Lung (tissue), 12 donors: ENCODE data around the gene AGAP1. TPM values are rescaled to one million over a fixed set of nuclear protein-coding genes. Genes with fewer than 3 reads are reported as not detected.

ENCODE experiments used
- ATAC-seq: fragments of 200-7000 bp; cut with Tn5 transposase; one replicate; pipeline ENCODE4 v1.9.1; 2020; ENCODE audit warnings: moderate number of reproducible peaks; ENCODE audit not compliant: insufficient read depth, low FRiP score
- DNase-seq, 3 donors: peaks; one replicate each; pipeline ENCODE4 v3.0.0-alpha.2; 2013 to 2017
- H3K27ac ChIP-seq, 2 donors: one replicate each; pipeline ENCODE4 v1.5.1; 2013; ENCODE audit warnings: mild to moderate bottlenecking in 2 of 2, moderate library complexity in 2 of 2, control low read depth in 1 of 2, inconsistent platforms in 1 of 2, low read depth in 1 of 2, low read length in 1 of 2
- H3K27me3 ChIP-seq, 3 donors: one replicate each; pipeline ENCODE4 v1.5.1; 2013; ENCODE audit warnings: low read length in 2 of 3; ENCODE audit not compliant: control insufficient read depth in 3 of 3, insufficient read depth in 3 of 3
- H3K36me3 ChIP-seq, 4 donors: one replicate each; pipeline ENCODE4 v1.5.1; 2013; ENCODE audit warnings: low read length in 4 of 4, mild to moderate bottlenecking in 1 of 4, moderate library complexity in 1 of 4; ENCODE audit not compliant: control insufficient read depth in 4 of 4, insufficient read depth in 4 of 4
- H3K4me1 ChIP-seq, 5 donors: one replicate each; pipeline ENCODE4 v1.5.1; 2013; ENCODE audit warnings: low read length in 5 of 5, mild to moderate bottlenecking in 2 of 5, moderate library complexity in 1 of 5; ENCODE audit not compliant: control insufficient read depth in 5 of 5, insufficient read depth in 5 of 5
- H3K4me3 ChIP-seq: one replicate; pipeline ENCODE4 v1.5.1; 2013; ENCODE audit warnings: mild to moderate bottlenecking, control low read depth, moderate library complexity
- H3K9ac ChIP-seq, 2 donors: one replicate each; pipeline ENCODE4 v1.5.1; 2013; ENCODE audit warnings: low read length in 2 of 2, control low read depth in 1 of 2; ENCODE audit not compliant: insufficient read depth in 1 of 2
- H3K9me3 ChIP-seq, 4 donors: one replicate each; pipeline ENCODE4 v1.5.1; 2013; ENCODE audit warnings: low read length in 3 of 4, mild to moderate bottlenecking in 1 of 4, moderate library complexity in 1 of 4; ENCODE audit not compliant: control insufficient read depth in 4 of 4, insufficient read depth in 3 of 4
- WGBS, 2 donors: extraction: QIAGEN DNeasy Blood & Tissue Kit; methylation state at CpG; one replicate each; pipeline ENCODE4 v1.1.7; 2013; 5-methylcytosine and 5-hydroxymethylcytosine counted together
- polyA plus RNA-seq, 2 donors: library from polyadenylated mRNA; stranded (reverse); fragments of 200-250 nt; gene quantifications; one replicate each; pipeline ENCODE4 v1.2.1, GENCODE V29; 2013
- total RNA-seq, 2 donors: library from RNA; depleted of rRNA in 1 of 2; stranded (reverse); fragments of >200 nt in 1 of 2; gene quantifications; one replicate each; pipeline ENCODE4 v1.2.1, GENCODE V29; 2014 to 2021
- TF ChIP-seq, protein P1 (sequence below): IDR thresholded peaks from 2 replicates; pipeline ENCODE4 v1.5.1; 2012; ENCODE audit warnings: mild to moderate bottlenecking; ENCODE audit errors: control extremely low read depth, extremely low read depth
- donor health status: control.
- donor health status: control.
- donor health status: Bipolar disorder and iron deficiency.
- donor health status: healthy.
- donor health status: DM: yes; HTN: yes; CAD: no.

AGAP1 gene
- total and polyA plus RNA-seq, 4 donors, result 6.6 to 39.4 (median 20.2) TPM

DNA sequence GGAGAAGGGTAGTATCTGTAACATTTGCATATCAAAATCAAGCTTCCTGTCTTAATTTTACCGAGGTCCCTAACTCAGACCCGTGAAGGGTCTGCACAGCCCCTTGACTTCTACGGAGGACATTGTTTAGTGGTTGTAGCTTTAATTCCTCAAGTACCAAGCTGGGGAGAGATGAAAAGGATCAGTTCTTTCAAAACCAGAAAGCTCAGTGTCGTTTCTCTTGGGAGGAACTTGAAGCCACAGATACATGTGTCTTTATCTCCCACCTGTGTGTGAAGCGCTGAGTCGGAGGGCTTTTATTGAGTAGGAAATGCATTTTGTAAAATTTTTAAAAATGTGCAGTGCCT is 410.7 kb downstream of the AGAP1 start:
- Histone ChIP-seq H3K9me3 (peaks cover 0 to 2% (median 0%) of the 10 kb centered on the region in 4 donors), H3K27me3 (no peaks in the 10 kb centered on the region), H3K4me1 (peaks cover 0 to 11% (median 4%) of the 10 kb centered on the region in 5 donors), H3K9ac (no peak overlapping the region), H3K36me3 (peaks cover 0 to 3% (median 1%) of the 10 kb centered on the region in 4 donors), H3K4me3 (no peak overlapping the region), H3K27ac (no peak overlapping the region)
- DNase-seq (no peak), ATAC-seq (no peak)
- 49 to 60% methylated on average over 6 of the region's 6 CpGs for WGBS, 2 donors
- TF ChIP-seq, protein P1, sequence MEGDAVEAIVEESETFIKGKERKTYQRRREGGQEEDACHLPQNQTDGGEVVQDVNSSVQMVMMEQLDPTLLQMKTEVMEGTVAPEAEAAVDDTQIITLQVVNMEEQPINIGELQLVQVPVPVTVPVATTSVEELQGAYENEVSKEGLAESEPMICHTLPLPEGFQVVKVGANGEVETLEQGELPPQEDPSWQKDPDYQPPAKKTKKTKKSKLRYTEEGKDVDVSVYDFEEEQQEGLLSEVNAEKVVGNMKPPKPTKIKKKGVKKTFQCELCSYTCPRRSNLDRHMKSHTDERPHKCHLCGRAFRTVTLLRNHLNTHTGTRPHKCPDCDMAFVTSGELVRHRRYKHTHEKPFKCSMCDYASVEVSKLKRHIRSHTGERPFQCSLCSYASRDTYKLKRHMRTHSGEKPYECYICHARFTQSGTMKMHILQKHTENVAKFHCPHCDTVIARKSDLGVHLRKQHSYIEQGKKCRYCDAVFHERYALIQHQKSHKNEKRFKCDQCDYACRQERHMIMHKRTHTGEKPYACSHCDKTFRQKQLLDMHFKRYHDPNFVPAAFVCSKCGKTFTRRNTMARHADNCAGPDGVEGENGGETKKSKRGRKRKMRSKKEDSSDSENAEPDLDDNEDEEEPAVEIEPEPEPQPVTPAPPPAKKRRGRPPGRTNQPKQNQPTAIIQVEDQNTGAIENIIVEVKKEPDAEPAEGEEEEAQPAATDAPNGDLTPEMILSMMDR, result no peak

GRCh38 chr2:235908826-235909225 is 415.0 kb downstream of the AGAP1 start:
- TF ChIP-seq, protein P1, result no peak
- H3K27ac ChIP-seq, result no peak overlapping the region
- DNase-seq, result peak in 1 of 3 donors; percentile 24

DNA sequence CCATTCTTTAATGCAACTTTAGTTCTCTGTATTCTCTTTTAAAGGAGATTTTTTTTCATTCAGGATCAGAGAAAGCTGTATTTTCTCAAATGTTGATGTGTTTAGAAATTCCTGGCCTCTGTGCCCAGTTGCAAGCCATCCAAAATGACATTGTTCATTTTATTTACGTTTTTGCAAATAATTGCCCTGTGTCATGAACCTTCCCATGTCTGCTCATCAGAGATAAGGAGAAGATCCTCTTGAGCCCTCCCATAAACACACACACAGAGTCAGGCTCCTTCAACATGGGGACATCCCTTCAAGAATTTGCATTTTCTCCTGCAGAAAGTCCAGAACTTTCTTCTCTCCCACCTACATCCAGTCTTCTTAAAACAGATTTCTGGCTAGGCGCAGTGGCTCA is 415.5 kb downstream of the AGAP1 start:
- DNase-seq, result peak in 2 of 3 donors; percentile 40 to 65
- ATAC-seq, result no peak
- H3K9ac ChIP-seq, result no peak overlapping the region
- TF ChIP-seq, protein P1, result no peak
- no peaks in the 10 kb centered on the region for H3K27me3 ChIP-seq
- peaks cover under 1 to 7% (median 3%) of the 10 kb centered on the region in 4 donors for H3K36me3 ChIP-seq
- H3K4me1 ChIP-seq, result peaks cover 0 to 11% (median 4%) of the 10 kb centered on the region in 5 donors
- peaks cover 0 to 2% (median 0%) of the 10 kb centered on the region in 4 donors for H3K9me3 ChIP-seq
- H3K27ac ChIP-seq, result no peak overlapping the region
- WGBS, 2 donors, result 77% methylated on average over 2 of the region's 2 CpGs
- H3K4me3 ChIP-seq, result no peak overlapping the region

More at GRCh38 chr2:235908826-235909225, 415.0 kb downstream of the AGAP1 start:
- peaks cover 0 to 11% (median 4%) of the 10 kb centered on the region in 5 donors for H3K4me1 ChIP-seq
- ATAC-seq, result no peak
- H3K27me3 ChIP-seq, result no peaks in the 10 kb centered on the region
- H3K9ac ChIP-seq, result no peak overlapping the region
- H3K4me3 ChIP-seq, result no peak overlapping the region
- 82 to 90% methylated on average over 6 of the region's 6 CpGs for WGBS, 2 donors
- peaks cover 0 to 2% (median 0%) of the 10 kb centered on the region in 4 donors for H3K9me3 ChIP-seq
- peaks cover 0 to 7% (median 3%) of the 10 kb centered on the region in 4 donors for H3K36me3 ChIP-seq

GRCh38 chr2:235910067-235910466 is 416.2 kb downstream of the AGAP1 start:
- TF ChIP-seq, protein P1, result no peak
- Histone ChIP-seq H3K4me1 (peaks cover 0 to 11% (median 4%) of the 10 kb centered on the region in 5 donors), H3K9me3 (peaks cover 0 to 2% (median 0%) of the 10 kb centered on the region in 4 donors), H3K9ac (no peak overlapping the region), H3K27me3 (no peaks in the 10 kb centered on the region), H3K27ac (no peak overlapping the region), H3K4me3 (no peak overlapping the region), H3K36me3 (peaks cover 4 to 10% (median 6%) of the 10 kb centered on the region in 4 donors)
- DNase-seq (no peak), ATAC-seq (no peak)
- WGBS, 2 donors, result 87 to 89% methylated on average over 3 of the region's 3 CpGs
